ENCODE results near the gene GLIS1.

GRCh38 chr1:53575955-53576320 lies 163.0 kb downstream of the GLIS1 start:
- no peak for TF ChIP-seq CTCF (IDR thresholded peaks at IDR 0.05)
- TF ChIP-seq POLR2A (IDR thresholded peaks at IDR 0.05) = no peak

Data from stomach (tissue), 4 donors.